GM21528 (cell line): ENCODE data around the gene TNS3.

ENCODE experiments used
- ATAC-seq: cut with Tn5 transposase; IDR thresholded peaks from one replicate; pipeline ENCODE4 v1.9.1; 2021; ENCODE audit warnings: mild to moderate bottlenecking, moderate library complexity; ENCODE audit not compliant: unreplicated experiment, low FRiP score

Gene TNS3

GRCh38 chr7:47510192-47510591 lies 71.7 kb downstream of the TNS3 start:
- no peak for ATAC-seq

- no peak for ATAC-seq
Observed at GRCh38 chr7:47509571-47509970, 72.3 kb downstream of the TNS3 start.

- ATAC-seq, result no peak
Observed at GRCh38 chr7:47508389-47509380, 73.2 kb downstream of the TNS3 start.

- no peak for ATAC-seq
Observed at GRCh38 chr7:47507522-47507921, 74.4 kb downstream of the TNS3 start.

GRCh38 chr7:47506382-47507339 lies 75.2 kb downstream of the TNS3 start:
- ATAC-seq, result no peak

GRCh38 chr7:47505312-47506007 lies 76.5 kb downstream of the TNS3 start:
- no peak for ATAC-seq

GRCh38 chr7:47504551-47505311 lies 77.2 kb downstream of the TNS3 start:
- ATAC-seq, result no peak

GRCh38 chr7:47503281-47503680 lies 78.6 kb downstream of the TNS3 start:
- ATAC-seq, result no peak

- ATAC-seq, result no peak
Observed at GRCh38 chr7:47502240-47502877, 79.6 kb downstream of the TNS3 start.

- ATAC-seq, result no peak
Observed at GRCh38 chr7:47501406-47501805, 80.5 kb downstream of the TNS3 start.

- no peak for ATAC-seq
Observed at GRCh38 chr7:47500103-47500563, 81.8 kb downstream of the TNS3 start.

GRCh38 chr7:47498229-47499056 lies 83.5 kb downstream of the TNS3 start:
- ATAC-seq, result no peak

GRCh38 chr7:47497367-47498096 lies 84.4 kb downstream of the TNS3 start:
- ATAC-seq, result peak; percentile 88

- no peak for ATAC-seq
Observed at GRCh38 chr7:47496666-47497065, 85.2 kb downstream of the TNS3 start.

GRCh38 chr7:47496056-47496665 lies 85.8 kb downstream of the TNS3 start:
- no peak for ATAC-seq

GRCh38 chr7:47493976-47494911 lies 87.7 kb downstream of the TNS3 start:
- ATAC-seq, result no peak
